ENCODE measurements around the gene TRIB2. TPM values are rescaled to one million over a fixed set of nuclear protein-coding genes. Genes with fewer than 3 reads are reported as not detected.

TRIB2 gene
- 56.6 and 57.8 TPM in 2 replicates for total RNA-seq
- long read RNA-seq, full-length matches to known transcripts = 100 of 121 reads
- long read RNA-seq, partial matches to known transcripts = 10 of 121 reads
- long read RNA-seq, other reads (novel, unspliced or antisense) = 11 of 121 reads

- peak within 1 kb of the TSS; percentile 96 for H3K27ac Mint-ChIP-seq
- no peaks in the 10 kb centered on the region for H3K36me3 Mint-ChIP-seq (ENCODE audit: insufficient read depth)
Observed at GRCh38 chr2:12716282-12717190, at the start of gene TRIB2. TSS of gene TRIB2 (plus strand) at chr2:12716936. CDS start at chr2:12718308, 1,372 bp downstream.

GRCh38 chr2:12669036-12669435, 47.7 kb upstream of the TRIB2 start:
- TF ChIP-seq CTCF (IDR thresholded peaks at IDR 0.05; ENCODE audit: unreplicated experiment) = no peak
- DNase-seq (ENCODE audit: low spot score, unreplicated experiment) = no peak

More at GRCh38 chr2:12716282-12717190, at the start of gene TRIB2:
- DNase-seq (ENCODE audit: low spot score, unreplicated experiment) = peak; percentile 78
- no peak for TF ChIP-seq CTCF (IDR thresholded peaks at IDR 0.05; ENCODE audit: unreplicated experiment)
- Mint-ChIP-seq H3K4me3 (ENCODE audit: low read depth) (peak within 1 kb of the TSS; percentile 98), H3K4me1 (ENCODE audit: low read depth) (peaks cover 23% of the 10 kb centered on the region), H3K9me3 (ENCODE audit: low read depth) (no peaks in the 10 kb centered on the region), H3K27me3 (no peaks in the 10 kb centered on the region)

GRCh38 chr2:12672711-12673315, 43.9 kb upstream of the TRIB2 start:
- Mint-ChIP-seq H3K9me3 (ENCODE audit: low read depth) (no peaks in the 10 kb centered on the region), H3K4me1 (ENCODE audit: low read depth) (peaks cover 6% of the 10 kb centered on the region), H3K27ac (no peak overlapping the region), H3K27me3 (no peaks in the 10 kb centered on the region), H3K36me3 (ENCODE audit: insufficient read depth) (no peaks in the 10 kb centered on the region), H3K4me3 (ENCODE audit: low read depth) (no peak overlapping the region)
- DNase-seq (ENCODE audit: low spot score, unreplicated experiment) = no peak
- no peak for TF ChIP-seq CTCF (IDR thresholded peaks at IDR 0.05; ENCODE audit: unreplicated experiment)

More at GRCh38 chr2:12669036-12669435, 47.7 kb upstream of the TRIB2 start:
- H3K36me3 Mint-ChIP-seq (ENCODE audit: insufficient read depth) = peaks cover 2% of the 10 kb centered on the region
- H3K4me3 Mint-ChIP-seq (ENCODE audit: low read depth) = no peak overlapping the region
- peaks cover 10% of the 10 kb centered on the region for H3K9me3 Mint-ChIP-seq (ENCODE audit: low read depth)
- no peak overlapping the region for H3K27ac Mint-ChIP-seq
- no peaks in the 10 kb centered on the region for H3K27me3 Mint-ChIP-seq
- no peaks in the 10 kb centered on the region for H3K4me1 Mint-ChIP-seq (ENCODE audit: low read depth)

GRCh38 chr2:12674644-12675328, 42.0 kb upstream of the TRIB2 start:
- no peak overlapping the region for H3K4me3 Mint-ChIP-seq (ENCODE audit: low read depth)
- peak overlapping the region; percentile 26 for H3K27ac Mint-ChIP-seq
- no peaks in the 10 kb centered on the region for H3K27me3 Mint-ChIP-seq
- peaks cover 2% of the 10 kb centered on the region for H3K9me3 Mint-ChIP-seq (ENCODE audit: low read depth)
- H3K4me1 Mint-ChIP-seq (ENCODE audit: low read depth) = peaks cover 6% of the 10 kb centered on the region
- H3K36me3 Mint-ChIP-seq (ENCODE audit: insufficient read depth) = no peaks in the 10 kb centered on the region
- DNase-seq (ENCODE audit: low spot score, unreplicated experiment) = no peak
- no peak for TF ChIP-seq CTCF (IDR thresholded peaks at IDR 0.05; ENCODE audit: unreplicated experiment)

- peaks cover 6% of the 10 kb centered on the region for H3K4me1 Mint-ChIP-seq (ENCODE audit: low read depth)
- peak overlapping the region; percentile 26 for H3K27ac Mint-ChIP-seq
- H3K36me3 Mint-ChIP-seq (ENCODE audit: insufficient read depth) = no peaks in the 10 kb centered on the region
- peaks cover 6% of the 10 kb centered on the region for H3K9me3 Mint-ChIP-seq (ENCODE audit: low read depth)
- no peak for DNase-seq (ENCODE audit: low spot score, unreplicated experiment)
- H3K27me3 Mint-ChIP-seq = no peaks in the 10 kb centered on the region
- no peak overlapping the region for H3K4me3 Mint-ChIP-seq (ENCODE audit: low read depth)
- no peak for TF ChIP-seq CTCF (IDR thresholded peaks at IDR 0.05; ENCODE audit: unreplicated experiment)
Observed at GRCh38 chr2:12675352-12675795, 41.4 kb upstream of the TRIB2 start.

Measured in progenitor cell of endocrine pancreas (in vitro differentiated cells).